K562 (cell line): Measurements from ENCODE around the gene PRKAR1B. TPM values are rescaled to one million over a fixed set of nuclear protein-coding genes. Genes with fewer than 3 reads are reported as not detected.

Source experiments
- ETV1 ChIP-seq: fragments of 450-650 bp; conservative IDR thresholded peaks from 2 replicates; pipeline ENCODE4 v1.6.1; 2016; ENCODE audit warnings: missing genetic modification characterization, control low read depth, low read depth, missing compliant biosample characterization
- MGA ChIP-seq: fragments of 450-650 bp; IDR thresholded peaks from 2 replicates; pipeline ENCODE4 v1.6.1; 2016; ENCODE audit warnings: mild to moderate bottlenecking, moderate library complexity
- MLLT1 ChIP-seq, 2 experiments: fragments of 450-650 bp; IDR thresholded peaks; 2 replicates each; pipeline ENCODE4 v1.6.1; 2016
- MTA3 ChIP-seq: fragments of 450-650 bp; formaldehyde crosslinking; IDR thresholded peaks from 2 replicates; pipeline ENCODE4 v1.6.1; 2017; ENCODE audit warnings: mild to moderate bottlenecking, borderline replicate concordance
- RAD21 ChIP-seq, 2 experiments: fragments of 250-450 bp in 1 of 2; fragments of 450-650 bp in 1 of 2; sonication (Bioruptor Pico) in 1 of 2; formaldehyde crosslinking in 1 of 2; IDR thresholded peaks in 1 of 2; conservative IDR thresholded peaks in 1 of 2; 2 replicates each; pipeline versions ENCODE4 v1.4.0 to v1.8.0; 2020 to 2022; ENCODE audit warnings: mild to moderate bottlenecking in 2 of 2, moderate library complexity in 1 of 2
- TAF1 ChIP-seq: IDR thresholded peaks from 2 replicates; pipeline ENCODE4 v1.6.1; 2011; ENCODE audit warnings: mild to moderate bottlenecking, low read length, moderate library complexity; ENCODE audit not compliant: insufficient read depth, control insufficient read depth, severe bottlenecking; ENCODE audit errors: extremely low read depth
- THRAP3 ChIP-seq: fragments of 450-650 bp; IDR thresholded peaks from 2 replicates; pipeline ENCODE4 v1.6.1; 2016; ENCODE audit warnings: mild to moderate bottlenecking, inconsistent platforms, borderline replicate concordance
- polyA plus RNA-seq, 8 experiments: library from polyadenylated mRNA; depleted of rRNA in 4 of 8; stranded (reverse) in 5 of 8; unstranded in 3 of 8; fragments of >200 nt; fragmentation: Nextera tagmentation in 2 of 8; fragmentation: Illumina TruSeq in 1 of 8; extraction: Ambion mirVana in 2 of 8; extraction: Trizol in 1 of 8; gene quantifications; 2 replicates each; pipeline versions ENCODE4 v1.2.1 to v1.2.3, GENCODE V29; 2011 to 2014; ENCODE audit warnings: inconsistent platforms in 1 of 8, missing spikeins in 1 of 8
- total RNA-seq, 7 experiments: library from RNA; depleted of rRNA in 6 of 7; stranded (reverse); fragments of >200 nt in 6 of 7; fragmentation: Illumina TruSeq in 2 of 7; extraction: Trizol in 2 of 7; gene quantifications; 2 replicates each; pipeline versions ENCODE4 v1.2.1 to v1.2.3, GENCODE V29; 2011 to 2021; ENCODE audit warnings: low replicate concordance in 1 of 7

Gene PRKAR1B
- total and polyA plus RNA-seq, 9 of the 15 experiments (the other 6 are each of a cell fraction or from before 2014, with no cell fraction given): 0.99 to 30.5 (median 12.7) TPM

GRCh38 chr7:591856-592628 is 135.0 kb downstream of the PRKAR1B start (continued):
- TF ChIP-seq MGA (peak; percentile 24; the same call in 1 of the 2 replicates), ETV1 (tag) (peak; percentile 97), MLLT1 (IDR thresholded peaks at IDR 0.05) (0 out of 4 replicates have a peak, but pooled peaks of 1 of the 2 experiments have one; percentile 12), TAF1 (peak; percentile 23), MTA3 (peak; percentile 18; the same call in 1 of the 2 replicates), THRAP3 (no peak), RAD21 (CRISPR knock-in tag; conservative IDR thresholded peaks at IDR 0.05 in 1 of 2, IDR thresholded peaks at IDR 0.05 in 1 of 2) (0 out of 4 replicates have a peak, but pooled peaks of 1 of the 2 experiments have one; percentile 2)
